Activated naive CD4-positive, alpha-beta T cell treated with anti-CD3 and anti-CD28 coated beads, Interleukin-2, amount 50 U/mL, for 24 hours (primary cell): ENCODE results near the gene L3MBTL4.

Experiments
- H3K27ac Mint-ChIP-seq: one replicate; pipeline ENCODE4 v1.8.0; 2021; ENCODE audit warnings: mild to moderate bottlenecking, mixed read lengths
- H3K27me3 Mint-ChIP-seq: one replicate; pipeline ENCODE4 v1.8.0; 2021; ENCODE audit warnings: mixed read lengths
- H3K36me3 Mint-ChIP-seq: one replicate; pipeline ENCODE4 v1.8.0; 2021; ENCODE audit warnings: mixed read lengths
- H3K4me1 Mint-ChIP-seq: one replicate; pipeline ENCODE4 v1.8.0; 2021; ENCODE audit warnings: mixed read lengths
- H3K4me3 Mint-ChIP-seq: one replicate; pipeline ENCODE4 v1.8.0; 2021; ENCODE audit warnings: mild to moderate bottlenecking, mixed read lengths
- H3K9me3 Mint-ChIP-seq: one replicate; pipeline ENCODE4 v1.8.0; 2021; ENCODE audit warnings: mixed read lengths

L3MBTL4 gene

DNA sequence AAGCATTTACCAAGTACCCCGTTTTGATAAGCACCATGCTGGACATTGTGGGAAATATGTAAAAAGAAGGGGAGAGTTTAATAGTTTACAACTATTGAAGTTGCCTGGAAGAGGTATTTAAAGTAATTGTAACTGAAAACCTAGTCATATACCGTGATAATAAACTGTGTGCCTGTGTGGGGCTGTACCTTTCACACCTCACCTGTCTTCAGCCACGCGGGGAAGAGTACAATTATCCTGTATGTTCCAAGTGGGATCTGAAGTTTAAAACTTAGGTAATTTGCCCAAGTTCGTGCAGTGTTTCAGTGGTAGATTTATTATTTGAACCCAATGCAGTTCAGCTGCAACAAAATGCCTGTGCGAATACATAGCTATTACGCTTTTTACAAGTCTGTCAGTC is 391.2 kb downstream of the L3MBTL4 start:
- Mint-ChIP-seq H3K27ac (no peak overlapping the region), H3K27me3 (peaks cover 2% of the 10 kb centered on the region), H3K36me3 (no peaks in the 10 kb centered on the region), H3K9me3 (no peaks in the 10 kb centered on the region), H3K4me1 (no peaks in the 10 kb centered on the region), H3K4me3 (no peak overlapping the region)

DNA sequence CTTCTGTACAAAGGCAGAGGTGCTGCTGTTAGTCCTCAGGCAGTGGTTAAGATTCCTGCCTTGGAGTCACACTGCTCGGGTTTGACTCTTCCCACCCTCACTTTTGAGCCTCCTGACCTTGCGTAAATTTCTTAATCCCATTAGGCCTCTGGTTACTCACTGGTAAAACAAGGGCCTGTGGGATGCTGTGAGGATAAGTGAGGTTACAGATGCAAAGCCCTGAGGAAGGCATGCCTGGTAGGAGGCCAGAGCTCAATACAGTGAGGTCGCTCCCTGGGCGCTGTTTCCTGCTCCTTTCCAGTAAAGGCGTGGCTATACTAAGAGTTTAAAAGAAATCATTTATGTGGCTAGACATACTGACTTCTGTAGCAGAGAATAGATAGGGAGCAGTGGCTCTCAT is 391.9 kb downstream of the L3MBTL4 start:
- Mint-ChIP-seq H3K36me3 (no peaks in the 10 kb centered on the region), H3K9me3 (no peaks in the 10 kb centered on the region), H3K27me3 (no peaks in the 10 kb centered on the region), H3K4me3 (no peak overlapping the region), H3K4me1 (no peaks in the 10 kb centered on the region), H3K27ac (no peak overlapping the region)

DNA sequence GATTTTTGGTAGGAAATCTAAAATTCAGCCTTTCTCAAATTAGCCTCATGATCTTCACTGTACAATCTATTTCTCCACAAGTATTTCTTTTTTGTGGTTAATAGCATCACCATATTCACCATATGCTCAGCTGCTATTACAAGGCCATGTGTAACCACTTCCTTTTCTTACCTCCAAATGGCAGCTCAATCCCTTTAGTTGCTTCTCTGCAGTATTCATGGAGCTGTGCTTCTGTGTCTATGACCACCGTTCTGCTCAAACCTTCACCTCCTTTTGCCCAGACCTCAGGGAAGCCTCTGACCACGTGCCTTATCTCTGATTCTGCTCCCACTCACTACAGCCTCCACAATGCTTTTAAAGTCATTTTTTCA is 392.7 kb downstream of the L3MBTL4 start:
- Mint-ChIP-seq H3K36me3 (no peaks in the 10 kb centered on the region), H3K27me3 (no peaks in the 10 kb centered on the region), H3K27ac (no peak overlapping the region), H3K4me1 (no peaks in the 10 kb centered on the region), H3K4me3 (no peak overlapping the region), H3K9me3 (no peaks in the 10 kb centered on the region)

DNA sequence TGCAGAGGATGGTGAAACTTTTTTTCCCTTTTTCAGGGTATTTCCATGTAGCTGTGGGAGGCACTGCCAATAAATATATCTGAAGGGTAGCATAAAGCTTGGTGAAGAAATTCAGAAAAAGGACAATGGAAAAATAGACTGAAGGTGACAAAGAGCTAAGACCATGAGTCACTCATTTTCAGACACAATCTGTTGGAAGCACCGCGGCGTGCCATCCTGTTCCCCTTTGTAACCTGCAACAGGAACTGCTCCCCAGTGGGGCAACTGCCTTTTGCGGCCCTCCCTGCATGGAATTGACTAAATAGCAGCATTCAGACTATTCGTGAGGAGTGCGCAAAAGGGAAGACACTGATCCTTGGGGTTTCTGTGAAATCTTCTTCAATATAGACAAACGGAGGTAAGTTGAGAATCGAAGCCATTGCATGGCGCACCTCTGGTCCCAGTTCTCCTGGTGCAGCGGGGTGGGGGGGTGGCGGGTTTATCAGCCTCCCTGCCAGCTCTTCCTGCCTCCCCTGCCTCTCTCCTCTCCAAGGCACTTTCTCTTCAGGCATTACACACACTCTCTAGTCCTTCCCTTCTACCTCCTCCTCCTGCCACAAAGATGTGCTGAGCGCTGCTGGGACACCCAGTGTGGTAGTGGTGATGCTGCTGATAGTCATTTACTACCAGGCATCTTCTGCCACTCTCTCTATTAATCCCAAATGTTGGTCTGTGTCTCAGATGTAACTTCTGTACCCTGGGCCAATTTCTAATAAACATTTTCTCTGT is 393.2 kb downstream of the L3MBTL4 start:
- H3K27me3 Mint-ChIP-seq = no peaks in the 10 kb centered on the region
- no peaks in the 10 kb centered on the region for H3K36me3 Mint-ChIP-seq
- H3K4me3 Mint-ChIP-seq = no peak overlapping the region
- no peaks in the 10 kb centered on the region for H3K9me3 Mint-ChIP-seq
- no peaks in the 10 kb centered on the region for H3K4me1 Mint-ChIP-seq
- no peak overlapping the region for H3K27ac Mint-ChIP-seq

GRCh38 chr18:6018671-6019070 is 396.0 kb downstream of the L3MBTL4 start:
- Mint-ChIP-seq H3K9me3 (no peaks in the 10 kb centered on the region), H3K36me3 (no peaks in the 10 kb centered on the region), H3K4me1 (no peaks in the 10 kb centered on the region), H3K27ac (no peak overlapping the region), H3K27me3 (no peaks in the 10 kb centered on the region), H3K4me3 (no peak overlapping the region)

GRCh38 chr18:6017171-6017570 is 397.5 kb downstream of the L3MBTL4 start:
- H3K27ac Mint-ChIP-seq = no peak overlapping the region
- H3K27me3 Mint-ChIP-seq = no peaks in the 10 kb centered on the region
- no peaks in the 10 kb centered on the region for H3K9me3 Mint-ChIP-seq
- no peak overlapping the region for H3K4me3 Mint-ChIP-seq
- H3K4me1 Mint-ChIP-seq = no peaks in the 10 kb centered on the region
- H3K36me3 Mint-ChIP-seq = no peaks in the 10 kb centered on the region

- Mint-ChIP-seq H3K4me1 (no peaks in the 10 kb centered on the region), H3K9me3 (no peaks in the 10 kb centered on the region), H3K27ac (no peak overlapping the region), H3K4me3 (no peak overlapping the region), H3K36me3 (no peaks in the 10 kb centered on the region), H3K27me3 (no peaks in the 10 kb centered on the region)
These were observed 399.3 kb downstream of the L3MBTL4 start for GRCh38 chr18:6015364-6015763.

GRCh38 chr18:6013171-6013810 is 401.4 kb downstream of the L3MBTL4 start:
- H3K36me3 Mint-ChIP-seq = no peaks in the 10 kb centered on the region
- no peaks in the 10 kb centered on the region for H3K27me3 Mint-ChIP-seq
- no peaks in the 10 kb centered on the region for H3K4me1 Mint-ChIP-seq
- no peak overlapping the region for H3K4me3 Mint-ChIP-seq
- H3K9me3 Mint-ChIP-seq = no peaks in the 10 kb centered on the region
- H3K27ac Mint-ChIP-seq = no peak overlapping the region

DNA sequence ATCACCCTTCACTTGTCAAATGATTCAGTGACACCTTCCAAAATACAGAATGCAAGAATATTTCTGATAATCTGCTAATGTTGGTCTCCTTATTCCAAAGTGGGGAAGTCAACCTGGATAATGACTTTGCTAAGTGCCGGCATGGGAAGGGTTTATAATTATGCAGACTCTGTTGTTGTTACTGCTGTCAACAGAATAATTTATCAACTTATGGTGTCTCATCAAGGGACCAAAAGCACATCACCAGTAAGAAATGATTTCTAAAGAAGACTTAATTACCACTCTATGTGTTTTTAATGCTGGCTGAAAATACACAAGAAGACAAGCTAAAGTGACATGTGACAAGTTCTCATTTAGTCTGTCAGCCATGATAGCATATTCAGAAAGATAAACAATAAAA is 403.8 kb downstream of the L3MBTL4 start:
- Mint-ChIP-seq H3K27me3 (no peaks in the 10 kb centered on the region), H3K4me1 (no peaks in the 10 kb centered on the region), H3K9me3 (no peaks in the 10 kb centered on the region), H3K27ac (no peak overlapping the region), H3K4me3 (no peak overlapping the region), H3K36me3 (no peaks in the 10 kb centered on the region)

- no peaks in the 10 kb centered on the region for H3K27me3 Mint-ChIP-seq
- H3K27ac Mint-ChIP-seq = no peak overlapping the region
- no peak overlapping the region for H3K4me3 Mint-ChIP-seq
- H3K4me1 Mint-ChIP-seq = no peaks in the 10 kb centered on the region
- H3K36me3 Mint-ChIP-seq = no peaks in the 10 kb centered on the region
- H3K9me3 Mint-ChIP-seq = no peaks in the 10 kb centered on the region
These were observed 404.4 kb downstream of the L3MBTL4 start for GRCh38 chr18:6010284-6010683.

DNA sequence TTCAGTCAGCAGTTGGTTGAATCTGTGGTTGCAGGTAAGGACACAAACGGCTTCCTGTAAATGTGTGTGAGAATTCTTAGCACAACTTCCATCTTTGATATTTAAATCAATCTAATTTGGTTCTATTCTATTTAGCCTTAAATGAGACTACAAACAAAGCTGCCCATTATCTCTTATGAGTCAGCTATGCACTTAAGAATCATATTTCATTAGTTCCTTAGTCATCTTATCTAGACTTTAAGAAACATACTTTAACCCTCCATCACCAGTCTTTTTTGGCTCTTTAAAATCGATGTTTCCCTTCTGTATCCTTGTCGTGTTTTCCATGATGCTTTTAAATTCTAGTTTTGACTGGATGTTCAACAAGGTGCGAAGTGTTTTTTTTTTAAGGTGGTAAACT is 405.0 kb downstream of the L3MBTL4 start:
- Mint-ChIP-seq H3K4me3 (no peak overlapping the region), H3K36me3 (no peaks in the 10 kb centered on the region), H3K9me3 (no peaks in the 10 kb centered on the region), H3K27ac (no peak overlapping the region), H3K4me1 (no peaks in the 10 kb centered on the region), H3K27me3 (no peaks in the 10 kb centered on the region)

DNA sequence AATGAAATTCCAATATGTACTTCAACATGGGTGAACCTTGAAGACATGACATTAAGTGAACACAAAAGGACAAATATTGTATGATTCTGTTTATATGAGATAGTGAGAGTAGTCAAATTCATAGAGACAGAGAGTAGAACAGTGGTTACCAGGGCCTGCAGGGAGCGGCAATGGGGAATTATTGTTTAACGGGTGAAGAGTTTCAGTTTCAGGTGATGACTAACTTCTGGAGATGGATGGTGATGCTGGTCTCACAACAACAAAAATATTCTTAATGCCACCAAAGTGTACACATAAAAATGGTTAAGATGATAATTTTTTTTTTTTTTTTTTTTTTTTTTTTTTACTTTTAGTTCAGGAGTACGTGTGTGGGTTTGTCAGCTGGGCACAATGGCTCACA is 410.0 kb downstream of the L3MBTL4 start:
- no peaks in the 10 kb centered on the region for H3K4me1 Mint-ChIP-seq
- H3K27ac Mint-ChIP-seq = no peak overlapping the region
- peaks cover 7% of the 10 kb centered on the region for H3K9me3 Mint-ChIP-seq
- H3K4me3 Mint-ChIP-seq = no peak overlapping the region
- no peaks in the 10 kb centered on the region for H3K36me3 Mint-ChIP-seq
- peaks cover 4% of the 10 kb centered on the region for H3K27me3 Mint-ChIP-seq

- no peaks in the 10 kb centered on the region for H3K36me3 Mint-ChIP-seq
- no peak overlapping the region for H3K27ac Mint-ChIP-seq
- H3K27me3 Mint-ChIP-seq = peaks cover 4% of the 10 kb centered on the region
- H3K9me3 Mint-ChIP-seq = peaks cover 13% of the 10 kb centered on the region
- H3K4me3 Mint-ChIP-seq = no peak overlapping the region
- H3K4me1 Mint-ChIP-seq = no peaks in the 10 kb centered on the region
These were observed 410.6 kb downstream of the L3MBTL4 start for GRCh38 chr18:6004119-6004518.

DNA sequence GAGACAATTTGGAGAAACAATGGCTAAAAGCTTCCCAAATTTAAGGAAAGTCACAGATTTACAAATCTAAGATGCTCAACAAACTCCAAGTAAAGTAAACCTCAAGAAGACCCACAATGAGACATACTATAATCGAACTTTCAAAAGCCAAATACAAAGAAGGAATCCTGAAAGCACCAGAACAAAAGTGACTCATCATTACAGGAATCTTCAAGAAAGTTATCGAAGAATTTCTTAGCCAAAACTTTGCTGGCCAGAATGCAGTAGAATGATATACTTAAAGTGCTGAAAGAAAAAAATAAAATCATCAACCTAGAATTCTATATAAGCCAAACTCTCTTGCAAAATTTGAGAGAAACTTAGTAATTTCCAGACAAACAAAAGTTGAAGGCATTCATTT is 412.8 kb downstream of the L3MBTL4 start:
- no peak overlapping the region for H3K27ac Mint-ChIP-seq
- H3K4me3 Mint-ChIP-seq = no peak overlapping the region
- no peaks in the 10 kb centered on the region for H3K36me3 Mint-ChIP-seq
- H3K27me3 Mint-ChIP-seq = peaks cover 7% of the 10 kb centered on the region
- peaks cover 15% of the 10 kb centered on the region for H3K9me3 Mint-ChIP-seq
- H3K4me1 Mint-ChIP-seq = no peaks in the 10 kb centered on the region

- Mint-ChIP-seq H3K36me3 (no peaks in the 10 kb centered on the region), H3K9me3 (peaks cover 15% of the 10 kb centered on the region), H3K27me3 (peaks cover 6% of the 10 kb centered on the region), H3K4me3 (no peak overlapping the region), H3K27ac (no peak overlapping the region), H3K4me1 (no peaks in the 10 kb centered on the region)
These were observed 415.8 kb downstream of the L3MBTL4 start for GRCh38 chr18:5998907-5999306.

- no peaks in the 10 kb centered on the region for H3K4me1 Mint-ChIP-seq
- no peak overlapping the region for H3K27ac Mint-ChIP-seq
- H3K4me3 Mint-ChIP-seq = no peak overlapping the region
- H3K27me3 Mint-ChIP-seq = peaks cover 6% of the 10 kb centered on the region
- no peaks in the 10 kb centered on the region for H3K36me3 Mint-ChIP-seq
- peaks cover 15% of the 10 kb centered on the region for H3K9me3 Mint-ChIP-seq
These were observed 416.4 kb downstream of the L3MBTL4 start for GRCh38 chr18:5998166-5998881.
